Gastroesophageal sphincter (tissue), 4 donors: ENCODE results near the gene FXYD5. TPM values are rescaled to one million over a fixed set of nuclear protein-coding genes. Genes with fewer than 3 reads are reported as not detected.

ENCODE experiments used
- ATAC-seq: fragments of 150-250 bp; one replicate; pipeline ENCODE4 v1.9.1; 2016; ENCODE audit warnings: mild to moderate bottlenecking, moderate library complexity
- H3K27ac ChIP-seq, 4 donors: fragments of 200-600 bp; sonication (generic) in 3 of 4; 1 replicate in 3 of 4; 2 replicates in 1 of 4; pipeline ENCODE4 v1.5.1; 2016 to 2019
- H3K27me3 ChIP-seq: fragments of 200-600 bp; sonication (generic); one replicate; pipeline ENCODE4 v1.5.1; 2019
- H3K36me3 ChIP-seq, 2 donors: fragments of 200-600 bp; sonication (generic); one replicate each; pipeline ENCODE4 v1.5.1; 2019; ENCODE audit warnings: control low read depth in 1 of 2
- H3K4me1 ChIP-seq, 3 donors: fragments of 200-600 bp; sonication (generic); 1 replicate in 2 of 3; 2 replicates in 1 of 3; pipeline ENCODE4 v1.5.1; 2016 to 2019; ENCODE audit warnings: control low read depth in 2 of 3
- H3K4me3 ChIP-seq, 2 donors: fragments of 200-600 bp; sonication (generic); one replicate each; pipeline ENCODE4 v1.5.1; 2019; ENCODE audit warnings: mild to moderate bottlenecking in 1 of 2, moderate library complexity in 1 of 2
- H3K9me3 ChIP-seq, 3 donors: fragments of 200-600 bp; sonication (generic); one replicate each; pipeline ENCODE4 v1.5.1; 2017 to 2019; ENCODE audit warnings: control low read depth in 2 of 3
- EP300 ChIP-seq: sonication (generic); formaldehyde crosslinking; IDR thresholded peaks from one replicate; pipeline ENCODE4 v1.6.1; 2017; ENCODE audit warnings: antibody characterized with exemption, mild to moderate bottlenecking
- POLR2A ChIP-seq, 2 donors: fragments of 450-650 bp; IDR thresholded peaks; one replicate each; pipeline ENCODE4 v1.6.1; 2017; ENCODE audit warnings: antibody characterized with exemption in 2 of 2, mild to moderate bottlenecking in 2 of 2, moderate library complexity in 1 of 2
- POLR2AphosphoS5 ChIP-seq: sonication (generic); formaldehyde crosslinking; IDR thresholded peaks from one replicate; pipeline ENCODE4 v1.6.1; 2017; ENCODE audit warnings: antibody characterized with exemption
- WGBS, 2 donors: methylation state at CpG; one replicate each; pipeline ENCODE4 v1.1.5; 2018; ENCODE audit warnings: low coverage in 1 of 2; 5-methylcytosine and 5-hydroxymethylcytosine counted together
- total RNA-seq, 4 donors: library from RNA; depleted of rRNA; stranded (reverse); fragments of >200 nt; gene quantifications; one replicate each; pipeline ENCODE4 v1.1.0, GENCODE V29; 2016
- TF ChIP-seq, protein P1 (sequence below), 4 experiments: fragments of 200-600 bp in 2 of 4; fragments of 450-650 bp in 2 of 4; sonication (generic) in 1 of 4; IDR thresholded peaks; one replicate each; pipeline ENCODE4 v1.5.1; 2017 to 2019; ENCODE audit warnings: antibody characterized with exemption in 4 of 4, mild to moderate bottlenecking in 2 of 4, moderate library complexity in 2 of 4

The FXYD5 gene
- total RNA-seq, 4 donors from 2014 or later, result 18.8 to 42.5 (median 33.0) TPM

- no peak for ATAC-seq
- Histone ChIP-seq H3K4me3 (no peak overlapping the region), H3K27me3 (peaks cover 38% of the 10 kb centered on the region), H3K27ac (peak overlapping the region in 1 of 4 donors; percentile 44), H3K4me1 (peaks cover 0 to 13% (median 0%) of the 10 kb centered on the region in 3 donors), H3K9me3 (no peaks in the 10 kb centered on the region), H3K36me3 (no peaks in the 10 kb centered on the region)
- WGBS, 2 donors, result 42% methylated on average over 5 of the region's 9 CpGs; no CpG with 5 or more reads in 1 of the 2 donors
- TF ChIP-seq POLR2A (IDR thresholded peaks at IDR 0.05), result no peak
- TF ChIP-seq EP300, result no peak
- TF ChIP-seq, protein P1, sequence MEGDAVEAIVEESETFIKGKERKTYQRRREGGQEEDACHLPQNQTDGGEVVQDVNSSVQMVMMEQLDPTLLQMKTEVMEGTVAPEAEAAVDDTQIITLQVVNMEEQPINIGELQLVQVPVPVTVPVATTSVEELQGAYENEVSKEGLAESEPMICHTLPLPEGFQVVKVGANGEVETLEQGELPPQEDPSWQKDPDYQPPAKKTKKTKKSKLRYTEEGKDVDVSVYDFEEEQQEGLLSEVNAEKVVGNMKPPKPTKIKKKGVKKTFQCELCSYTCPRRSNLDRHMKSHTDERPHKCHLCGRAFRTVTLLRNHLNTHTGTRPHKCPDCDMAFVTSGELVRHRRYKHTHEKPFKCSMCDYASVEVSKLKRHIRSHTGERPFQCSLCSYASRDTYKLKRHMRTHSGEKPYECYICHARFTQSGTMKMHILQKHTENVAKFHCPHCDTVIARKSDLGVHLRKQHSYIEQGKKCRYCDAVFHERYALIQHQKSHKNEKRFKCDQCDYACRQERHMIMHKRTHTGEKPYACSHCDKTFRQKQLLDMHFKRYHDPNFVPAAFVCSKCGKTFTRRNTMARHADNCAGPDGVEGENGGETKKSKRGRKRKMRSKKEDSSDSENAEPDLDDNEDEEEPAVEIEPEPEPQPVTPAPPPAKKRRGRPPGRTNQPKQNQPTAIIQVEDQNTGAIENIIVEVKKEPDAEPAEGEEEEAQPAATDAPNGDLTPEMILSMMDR (IDR thresholded peaks at IDR 0.05), result no peak
- TF ChIP-seq POLR2AphosphoS5, result no peak
Measured at GRCh38 chr19:35110974-35111373, 43.6 kb upstream of the FXYD5 start.

GRCh38 chr19:35112995-35113688, 41.4 kb upstream of the FXYD5 start:
- H3K27ac ChIP-seq, result peak overlapping the region in 1 of 4 donors; percentile 91
- no peak for ATAC-seq
- peaks cover 0 to 13% (median 0%) of the 10 kb centered on the region in 3 donors for H3K4me1 ChIP-seq

GRCh38 chr19:35114353-35115176, 40.0 kb upstream of the FXYD5 start:
- H3K36me3 ChIP-seq, result no peaks in the 10 kb centered on the region
- TF ChIP-seq, protein P1 (IDR thresholded peaks at IDR 0.05), result peak in 3 of 4 experiments; percentile 88 to 95 (median 93)
- no peak for TF ChIP-seq EP300
- no peak for TF ChIP-seq POLR2AphosphoS5
- no peak for TF ChIP-seq POLR2A (IDR thresholded peaks at IDR 0.05)
- H3K9me3 ChIP-seq, result no peaks in the 10 kb centered on the region
- peak overlapping the region in 3 of 4 donors; percentile 35 to 91 (median 71) for H3K27ac ChIP-seq
- peak overlapping the region in 1 of 2 donors; percentile 42 for H3K4me3 ChIP-seq
- peak; percentile 74 for ATAC-seq
- H3K27me3 ChIP-seq, result peaks cover 29% of the 10 kb centered on the region
- H3K4me1 ChIP-seq, result peaks cover 0 to 13% (median 0%) of the 10 kb centered on the region in 3 donors
- WGBS, 2 donors, result 17 to 29% methylated on average over 4 to 9 of the region's 23 CpGs

More at GRCh38 chr19:35112995-35113688, 41.4 kb upstream of the FXYD5 start:
- TF ChIP-seq POLR2A (IDR thresholded peaks at IDR 0.05) (no peak), EP300 (no peak), POLR2AphosphoS5 (no peak)
- TF ChIP-seq, protein P1 (IDR thresholded peaks at IDR 0.05), result no peak
- 80 to 98% methylated on average over 5 to 11 of the region's 15 CpGs for WGBS, 2 donors
- no peak overlapping the region for H3K4me3 ChIP-seq
- no peaks in the 10 kb centered on the region for H3K9me3 ChIP-seq
- peaks cover 38% of the 10 kb centered on the region for H3K27me3 ChIP-seq
- H3K36me3 ChIP-seq, result no peaks in the 10 kb centered on the region

GRCh38 chr19:35115177-35115951, 39.2 kb upstream of the FXYD5 start, which contains the start of gene FXYD3:
TSS of gene FXYD3 (plus strand) at chr19:35115823. CDS start at chr19:35119377, 3,554 bp downstream.
- 51% methylated on average over 4 of the region's 14 CpGs; no CpG with 5 or more reads in 1 of the 2 donors for WGBS, 2 donors
- no peaks in the 10 kb centered on the region for H3K9me3 ChIP-seq
- H3K27ac ChIP-seq, result peak within 1 kb of the TSS in 3 of 4 donors; percentile 62 to 91 (median 71)
- peak; percentile 23 for ATAC-seq
- TF ChIP-seq EP300, result no peak
- peak; percentile 17 for TF ChIP-seq POLR2AphosphoS5
- peaks cover 0 to 18% (median 0%) of the 10 kb centered on the region in 3 donors for H3K4me1 ChIP-seq
- H3K27me3 ChIP-seq, result peaks cover 24% of the 10 kb centered on the region
- H3K36me3 ChIP-seq, result no peaks in the 10 kb centered on the region
- peak within 1 kb of the TSS in 1 of 2 donors; percentile 42 for H3K4me3 ChIP-seq
